GM12874 (cell line): Measurements from ENCODE around the gene TTC7B.

Experiments
- TF ChIP-seq, protein P1 (sequence below): IDR thresholded peaks from 2 replicates; pipeline ENCODE4 v1.5.1; 2011; ENCODE audit warnings: low read depth, mild to moderate bottlenecking, control low read depth, low read length, moderate library complexity; ENCODE audit not compliant: insufficient read depth

Gene TTC7B

DNA sequence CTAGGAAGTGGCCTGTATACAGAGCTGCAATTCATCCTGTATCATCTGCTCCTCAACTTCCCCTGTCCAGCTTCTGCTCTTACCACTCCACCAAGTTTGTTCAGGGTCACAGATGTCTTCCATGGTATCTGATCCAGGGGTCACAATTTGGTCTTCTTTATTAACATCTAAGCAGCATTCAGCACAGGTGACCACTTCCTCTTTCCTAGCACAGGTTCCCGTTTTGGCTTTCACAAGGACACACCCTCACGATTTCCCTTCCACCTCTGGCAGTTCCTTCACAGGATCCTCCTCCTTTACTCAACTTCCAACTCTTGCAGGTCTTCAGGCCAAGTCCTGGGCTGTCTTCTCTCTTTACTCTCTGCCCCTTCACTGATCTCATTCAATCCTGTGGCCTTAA is 93.6 kb downstream of the TTC7B start:
- TF ChIP-seq, protein P1, sequence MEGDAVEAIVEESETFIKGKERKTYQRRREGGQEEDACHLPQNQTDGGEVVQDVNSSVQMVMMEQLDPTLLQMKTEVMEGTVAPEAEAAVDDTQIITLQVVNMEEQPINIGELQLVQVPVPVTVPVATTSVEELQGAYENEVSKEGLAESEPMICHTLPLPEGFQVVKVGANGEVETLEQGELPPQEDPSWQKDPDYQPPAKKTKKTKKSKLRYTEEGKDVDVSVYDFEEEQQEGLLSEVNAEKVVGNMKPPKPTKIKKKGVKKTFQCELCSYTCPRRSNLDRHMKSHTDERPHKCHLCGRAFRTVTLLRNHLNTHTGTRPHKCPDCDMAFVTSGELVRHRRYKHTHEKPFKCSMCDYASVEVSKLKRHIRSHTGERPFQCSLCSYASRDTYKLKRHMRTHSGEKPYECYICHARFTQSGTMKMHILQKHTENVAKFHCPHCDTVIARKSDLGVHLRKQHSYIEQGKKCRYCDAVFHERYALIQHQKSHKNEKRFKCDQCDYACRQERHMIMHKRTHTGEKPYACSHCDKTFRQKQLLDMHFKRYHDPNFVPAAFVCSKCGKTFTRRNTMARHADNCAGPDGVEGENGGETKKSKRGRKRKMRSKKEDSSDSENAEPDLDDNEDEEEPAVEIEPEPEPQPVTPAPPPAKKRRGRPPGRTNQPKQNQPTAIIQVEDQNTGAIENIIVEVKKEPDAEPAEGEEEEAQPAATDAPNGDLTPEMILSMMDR: no peak

DNA sequence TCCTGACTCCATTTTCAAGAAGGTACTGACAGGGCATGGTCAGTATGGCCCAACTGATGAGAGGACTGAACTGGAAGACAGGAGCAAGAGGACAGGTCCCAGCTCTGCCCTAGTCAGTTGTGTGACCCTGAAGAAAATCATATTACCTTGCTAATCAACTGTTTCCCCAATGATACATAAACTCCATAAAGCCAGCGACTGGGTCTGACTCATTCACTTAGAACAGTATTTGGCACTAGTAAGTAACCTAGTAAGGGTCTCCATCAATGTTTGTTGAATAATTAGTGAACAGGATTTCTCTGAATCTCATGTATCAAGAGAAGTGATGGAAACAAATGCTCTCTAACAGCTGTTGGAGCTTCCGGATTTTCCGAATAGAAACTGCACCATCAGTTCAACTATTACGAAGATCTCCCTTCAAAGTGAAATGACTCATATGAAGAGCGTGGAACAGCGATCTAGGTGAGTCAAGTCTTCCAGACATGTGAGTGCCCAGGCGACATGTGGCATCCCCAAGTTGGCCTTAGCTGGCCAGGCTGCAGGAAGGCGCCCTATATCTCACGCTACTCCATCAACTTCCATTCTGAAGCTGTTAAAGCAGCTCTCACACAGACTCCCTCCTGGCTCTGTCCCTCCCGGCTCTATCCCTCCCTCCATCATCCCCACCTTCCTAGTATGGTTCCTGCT is 94.5 kb downstream of the TTC7B start:
- TF ChIP-seq, protein P1: no peak

DNA sequence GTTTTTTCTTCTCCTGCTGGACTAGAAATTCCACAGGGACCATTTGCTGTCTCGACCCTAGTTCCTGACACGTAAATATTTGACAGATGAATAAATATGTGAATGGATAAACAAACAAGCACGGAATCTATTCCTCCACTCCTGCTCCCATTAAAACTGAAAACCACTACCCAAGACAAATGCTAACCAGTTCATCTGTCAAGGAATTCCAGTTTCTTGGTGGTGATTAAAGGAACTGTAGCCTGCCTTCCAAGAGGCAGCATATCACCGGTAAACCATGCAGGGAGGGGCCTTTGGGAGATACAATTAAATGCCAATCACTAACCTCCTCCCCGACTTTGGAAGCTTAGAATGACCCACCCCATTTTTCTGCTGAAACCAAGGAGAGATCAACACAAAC is 95.4 kb downstream of the TTC7B start:
- TF ChIP-seq, protein P1: no peak

DNA sequence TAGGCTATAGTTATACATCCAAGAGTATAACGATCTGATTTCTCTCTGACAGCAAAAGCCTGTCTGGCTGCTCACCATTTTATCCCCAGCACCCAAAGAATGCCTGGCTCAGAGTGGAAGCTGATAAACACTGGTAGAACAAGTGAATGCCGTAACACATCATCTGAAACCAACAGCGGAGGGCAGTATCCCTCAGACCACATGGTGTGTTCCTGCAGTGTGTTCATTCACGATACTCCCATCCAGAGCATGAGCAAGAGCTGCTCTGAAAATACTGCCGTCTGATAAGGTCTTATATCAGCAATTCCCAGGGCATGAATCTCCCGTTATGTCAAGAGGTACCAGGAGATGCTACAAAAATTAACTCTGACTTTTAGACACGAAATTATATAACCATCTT is 95.9 kb downstream of the TTC7B start:
- TF ChIP-seq, protein P1: no peak

DNA sequence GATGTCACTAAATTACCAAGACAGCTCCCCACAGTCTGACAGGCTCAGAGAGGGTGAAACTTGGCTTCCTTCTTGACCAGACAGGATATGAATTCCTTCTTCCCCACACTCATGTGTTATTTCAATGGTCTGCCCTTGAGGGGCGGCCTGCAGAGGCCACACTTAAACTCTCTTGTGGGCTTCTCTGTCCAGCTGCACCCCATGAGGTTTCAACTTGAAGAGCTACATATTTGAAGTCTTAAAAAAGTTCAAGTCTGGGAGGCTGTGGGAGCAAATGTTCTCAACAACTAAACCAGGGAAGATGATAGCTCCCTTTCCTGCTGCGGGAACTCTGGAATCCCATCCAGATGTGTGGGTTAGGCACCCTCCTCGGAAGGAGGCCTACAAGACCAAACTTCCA is 98.3 kb downstream of the TTC7B start:
- TF ChIP-seq, protein P1: no peak

DNA sequence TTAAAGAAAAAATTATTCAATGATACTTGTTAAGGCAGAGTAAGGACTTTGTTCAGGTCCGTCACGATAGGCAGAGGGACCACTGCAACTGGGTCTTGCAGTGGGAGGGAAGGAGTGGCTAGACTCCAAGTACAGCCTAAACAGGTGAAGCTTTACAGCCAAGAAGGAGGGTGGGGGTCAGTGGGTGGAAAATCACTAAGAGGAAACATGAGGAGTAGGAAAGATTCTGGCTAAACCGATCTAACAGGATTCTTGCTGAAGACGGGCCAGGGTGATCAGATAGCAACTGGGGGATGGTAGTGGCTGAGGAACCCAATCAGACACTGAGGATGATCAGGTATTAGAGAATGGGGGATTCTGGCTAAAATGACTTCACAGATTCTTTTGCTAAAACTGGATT is 100.2 kb downstream of the TTC7B start:
- TF ChIP-seq, protein P1: no peak

DNA sequence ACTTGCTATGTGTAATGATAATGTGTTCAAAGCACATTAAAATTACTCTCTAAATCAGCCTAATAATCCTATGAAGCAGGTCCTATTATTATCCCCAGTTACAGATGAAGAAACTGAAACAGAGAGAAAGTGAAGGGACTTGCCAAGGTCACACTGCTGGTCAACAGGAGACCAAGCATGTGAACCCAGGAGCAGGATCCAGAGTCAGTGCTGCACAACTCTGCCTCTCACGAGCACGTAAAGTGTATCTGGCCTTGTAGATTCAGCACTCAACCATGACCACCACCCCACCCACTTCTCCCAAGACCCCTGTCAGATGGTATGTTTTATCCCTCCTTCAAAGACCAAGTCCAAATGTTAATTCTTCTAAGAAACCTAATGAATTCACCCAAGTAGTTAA is 100.7 kb downstream of the TTC7B start:
- TF ChIP-seq, protein P1: no peak

DNA sequence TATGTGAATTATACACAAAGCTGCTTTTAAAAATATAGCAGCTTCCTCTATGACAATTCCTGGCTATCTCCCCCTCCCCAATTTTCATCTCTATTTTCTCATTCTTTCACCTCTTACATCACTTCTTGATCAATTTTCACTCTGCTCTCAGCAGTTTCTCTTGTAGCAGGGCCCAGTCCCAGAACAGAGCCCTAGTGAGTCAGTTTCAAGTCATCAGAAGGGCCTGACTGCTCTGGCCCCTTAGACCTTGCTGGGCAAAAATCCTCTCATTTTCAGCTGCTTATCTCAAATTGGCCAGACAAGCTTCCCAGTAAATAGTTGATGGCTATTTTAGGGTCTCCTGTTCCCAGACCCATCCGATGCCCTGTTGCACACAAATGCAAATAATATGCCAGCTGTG is 101.4 kb downstream of the TTC7B start:
- TF ChIP-seq, protein P1: no peak
